HG03378 (cell line): ENCODE data around the gene BIK.
"Not testable (repeated sequence)": the region's sequence is repeated elsewhere in the genome, so short reads cannot be mapped to it uniquely, and the experiment has no call there.

Experiments used
- ATAC-seq: cut with Tn5 transposase; IDR thresholded peaks from one replicate; pipeline ENCODE4 v1.9.1; 2021; ENCODE audit warnings: mild to moderate bottlenecking, moderate library complexity; ENCODE audit not compliant: unreplicated experiment

Gene BIK

DNA sequence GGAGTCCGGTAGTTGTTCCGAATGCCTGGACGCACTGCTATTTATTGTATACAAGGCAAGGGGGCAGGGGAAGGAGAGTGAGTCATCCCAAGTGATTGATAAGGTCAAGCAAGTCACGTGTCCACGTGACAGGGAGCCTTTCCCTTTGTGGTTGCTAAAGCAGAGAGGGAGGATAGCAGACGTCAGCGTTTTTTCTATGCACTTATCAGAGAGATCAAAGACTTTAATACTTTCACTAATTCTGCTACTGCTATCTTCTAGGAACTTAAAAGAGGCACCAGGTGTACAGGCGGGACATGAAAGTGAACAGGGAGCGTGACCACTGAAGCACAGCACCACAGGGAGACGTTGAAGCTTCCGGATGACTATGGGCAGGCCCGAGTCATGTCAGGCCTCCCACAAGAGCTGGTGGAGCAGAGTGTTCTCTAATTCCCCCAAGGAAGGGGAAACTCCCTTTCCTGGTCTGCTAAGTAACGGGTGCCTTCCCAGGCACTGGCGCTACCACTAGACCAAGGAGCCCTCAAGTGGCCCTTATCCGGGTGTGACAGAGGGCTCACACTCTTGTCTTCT is 6.4 kb upstream of the BIK start:
- not testable (repeated sequence) for ATAC-seq

GRCh38 chr22:43104950-43105349 is 5.6 kb upstream of the BIK start:
- ATAC-seq, result not testable (repeated sequence)

DNA sequence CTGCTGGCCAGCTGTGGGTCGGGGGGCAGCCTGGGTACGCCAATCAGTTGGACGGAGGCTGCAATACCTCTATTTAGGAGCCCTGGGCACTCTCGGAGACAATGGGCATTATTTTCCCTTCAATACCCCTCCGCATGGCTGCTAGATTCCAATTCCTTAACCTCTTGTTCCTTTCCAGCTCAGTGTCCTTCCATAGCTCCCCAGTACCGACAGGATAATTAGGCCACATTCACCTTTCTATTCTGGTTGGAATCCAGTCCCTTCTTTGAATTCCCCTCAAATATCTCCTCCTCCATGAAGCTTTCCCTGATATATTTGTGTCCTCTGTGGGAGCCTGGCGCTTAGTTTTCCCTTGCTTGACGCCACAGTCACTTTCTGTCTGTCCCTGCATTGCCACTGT is 4.2 kb upstream of the BIK start:
- no peak for ATAC-seq

- no peak for ATAC-seq
Measured at GRCh38 chr22:43109511-43109910, 1.0 kb upstream of the BIK start.

DNA sequence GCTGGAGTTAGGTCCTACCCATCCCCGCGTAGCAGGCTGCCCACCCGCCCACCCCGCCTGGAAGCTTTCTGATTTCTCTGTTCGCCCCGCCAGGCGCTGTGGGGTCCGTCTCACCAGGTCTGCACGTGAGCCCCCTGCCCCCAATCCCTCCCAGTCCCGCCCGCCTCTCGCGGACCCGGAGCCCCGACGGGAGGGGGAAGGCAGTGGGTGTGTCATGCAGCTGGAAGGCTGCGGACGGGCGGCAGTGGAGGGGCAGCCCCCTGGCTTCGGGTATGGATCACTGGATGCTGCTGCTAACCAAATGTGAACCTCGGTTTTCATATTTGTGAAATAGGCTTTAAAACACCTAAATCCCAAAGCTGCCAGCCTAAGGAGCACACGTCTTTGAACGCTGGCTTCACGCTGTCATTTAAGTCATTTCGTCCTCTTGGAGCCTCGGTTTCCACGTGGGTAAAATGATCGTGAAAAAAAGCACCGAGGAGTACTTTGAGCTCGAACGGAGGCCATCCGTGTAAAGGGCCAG is 568 bp upstream of the BIK start:
- ATAC-seq, result no peak

DNA sequence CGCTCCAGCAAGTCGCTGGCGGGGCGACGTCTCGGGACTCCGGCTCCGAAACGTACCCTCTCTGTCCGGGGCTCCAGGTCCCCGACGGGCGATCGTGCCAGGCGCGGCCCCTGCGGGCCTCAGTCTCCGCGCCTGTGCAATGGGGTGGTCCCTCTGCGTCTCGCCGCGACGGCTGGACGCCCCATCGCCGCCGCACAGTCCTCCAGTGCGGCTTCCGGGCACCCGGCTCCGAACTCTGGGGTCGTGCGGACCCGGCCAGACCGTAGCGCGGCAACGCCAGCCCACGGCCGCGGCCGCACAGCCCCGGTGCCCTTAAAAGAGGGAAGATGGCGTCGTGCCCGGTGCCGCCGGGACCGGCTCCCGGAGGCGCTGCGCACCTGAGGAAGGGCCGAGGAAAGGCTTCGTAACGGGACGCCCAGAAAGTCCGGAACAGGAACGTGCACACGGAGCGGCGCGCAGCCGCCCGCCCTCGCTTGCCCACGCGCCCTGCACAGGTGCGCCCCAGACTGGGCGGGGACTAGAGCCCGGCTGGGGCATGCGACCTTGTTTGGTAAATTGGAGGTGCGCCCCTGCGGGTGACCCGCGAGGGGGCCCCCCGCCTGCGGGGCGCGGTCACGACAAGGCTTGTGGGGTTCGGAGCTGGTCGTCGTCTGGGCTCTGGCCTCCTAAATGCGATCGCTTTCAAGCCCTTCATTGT is 525 bp downstream of the BIK start:
- ATAC-seq, result no peak

DNA sequence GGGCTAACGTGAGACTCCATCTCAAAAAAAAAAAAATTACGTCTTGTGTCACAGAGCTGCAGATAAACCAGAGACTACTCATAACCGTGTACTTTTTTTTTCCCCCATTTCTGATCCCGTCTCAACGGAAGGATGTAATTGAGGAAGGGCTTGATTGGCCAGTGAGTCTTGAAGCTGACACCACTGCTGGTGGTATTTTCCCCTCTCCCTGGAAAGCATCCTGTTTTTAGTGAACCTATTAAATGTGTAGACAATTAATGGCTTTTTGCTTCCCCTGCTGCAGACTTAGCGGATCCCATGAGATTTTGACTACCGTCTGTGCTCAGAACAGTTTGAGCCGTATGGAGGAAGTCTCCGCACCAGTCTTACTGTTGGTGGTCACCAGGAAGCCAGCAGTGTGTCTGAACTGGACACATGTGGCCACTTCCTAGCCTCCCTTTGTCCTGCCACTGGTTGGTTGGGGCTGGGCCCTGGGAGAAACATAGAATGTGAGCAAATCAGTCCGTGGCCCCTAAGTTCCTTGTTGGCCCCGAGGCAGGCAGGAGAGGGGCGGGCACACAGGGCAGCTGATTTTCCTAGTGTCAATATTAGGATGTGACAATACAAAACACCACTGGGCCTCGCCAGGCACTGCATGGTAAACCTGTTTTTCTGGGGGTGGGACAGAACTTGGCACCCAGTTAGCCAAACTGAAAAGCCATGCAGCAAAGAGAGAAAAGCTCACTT is 3.1 kb downstream of the BIK start:
- no peak for ATAC-seq

DNA sequence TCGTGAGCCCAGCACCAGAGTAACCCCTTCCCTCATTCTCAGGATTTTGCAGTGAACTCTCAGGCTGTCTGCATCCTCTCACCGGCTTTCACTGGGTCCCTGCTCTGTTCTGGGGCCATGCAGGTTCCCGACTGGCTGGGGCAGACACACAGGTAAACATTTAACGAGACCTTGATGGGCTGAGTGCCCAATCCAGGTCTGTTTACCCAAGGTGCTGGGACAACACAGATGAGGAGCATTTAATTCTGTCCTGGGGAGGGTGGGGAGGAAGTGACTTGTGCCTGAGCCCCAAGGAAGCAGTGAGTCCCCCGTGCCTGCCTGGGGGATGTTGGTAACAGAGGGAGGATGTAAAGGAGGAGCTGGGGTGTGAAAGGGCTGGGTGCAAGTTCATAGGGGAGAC is 4.4 kb downstream of the BIK start:
- ATAC-seq, result no peak

- no peak for ATAC-seq
Measured at GRCh38 chr22:43116932-43117331, 6.4 kb downstream of the BIK start.

- no peak for ATAC-seq
Measured at GRCh38 chr22:43118024-43118849, 7.7 kb downstream of the BIK start.

GRCh38 chr22:43118953-43119458 is 8.5 kb downstream of the BIK start:
- ATAC-seq, result peak; percentile 68

DNA sequence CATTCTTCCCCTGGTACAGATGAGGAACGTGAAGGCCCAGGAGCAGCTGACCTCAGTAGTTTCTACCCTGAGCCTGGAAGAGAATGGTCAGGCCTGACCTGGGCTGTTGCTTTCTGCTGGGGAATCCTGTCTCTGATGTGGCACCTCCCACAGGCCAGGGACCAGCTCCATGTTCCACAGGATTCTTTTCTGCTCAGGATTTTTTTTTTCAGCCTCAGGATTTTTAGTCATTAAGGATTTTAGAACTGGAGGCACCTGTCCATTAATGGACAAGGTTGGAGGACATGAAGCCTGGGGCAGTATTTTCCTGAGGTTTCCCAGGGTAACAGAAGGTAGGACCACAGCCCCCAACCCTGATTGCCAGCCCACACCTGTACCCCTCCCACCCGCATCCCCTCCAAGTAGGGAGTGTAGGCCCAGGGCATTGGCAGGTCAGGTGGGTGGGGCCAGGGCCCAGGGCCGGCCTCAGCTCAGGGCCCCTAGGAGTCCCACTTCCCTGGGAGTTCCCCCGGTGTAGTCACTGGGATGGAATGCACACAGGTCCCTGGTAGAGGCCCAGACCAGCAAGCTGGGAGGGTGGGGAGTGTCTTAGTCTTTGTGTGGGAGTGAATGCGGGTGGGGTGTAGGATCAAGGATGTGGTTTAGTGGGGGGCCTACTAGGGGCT is 16.1 kb downstream of the BIK start:
- no peak for ATAC-seq

DNA sequence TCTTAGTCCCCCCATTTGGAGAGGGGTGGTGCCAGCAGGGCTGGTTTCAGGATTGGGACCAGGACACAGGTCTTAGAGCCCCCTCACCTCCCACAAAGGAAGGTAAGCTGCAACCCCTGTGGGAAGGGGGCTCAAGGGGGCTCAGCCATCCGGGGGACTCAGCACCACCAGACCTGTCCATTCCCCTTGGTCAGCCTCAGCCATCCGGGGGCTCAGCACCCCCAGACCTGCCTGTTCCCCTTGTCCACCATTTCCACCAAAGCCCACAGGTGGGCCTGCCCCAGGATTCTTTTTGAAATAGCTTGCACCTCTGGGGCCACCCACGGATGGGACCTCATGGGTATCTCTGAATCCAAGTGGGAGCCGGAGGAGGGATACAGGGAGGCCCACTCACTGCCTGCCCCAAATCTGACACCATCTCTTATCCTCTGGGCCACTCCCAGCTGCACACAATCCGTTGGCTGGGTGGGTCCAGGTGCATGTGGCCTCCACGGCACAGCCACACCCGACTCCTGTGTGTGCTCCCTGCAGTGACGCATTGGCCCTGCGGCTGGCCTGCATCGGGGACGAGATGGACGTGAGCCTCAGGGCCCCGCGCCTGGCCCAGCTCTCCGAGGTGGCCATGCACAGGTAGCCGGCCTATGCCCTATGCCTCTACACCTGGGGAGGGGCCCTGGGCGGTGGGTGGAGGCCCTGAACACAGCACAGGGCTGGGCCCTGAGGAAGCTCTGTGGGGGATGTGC is 16.8 kb downstream of the BIK start:
- no peak for ATAC-seq

GRCh38 chr22:43128116-43128515 is 17.6 kb downstream of the BIK start:
- no peak for ATAC-seq

GRCh38 chr22:43128928-43129424 is 18.4 kb downstream of the BIK start:
- ATAC-seq, result no peak

DNA sequence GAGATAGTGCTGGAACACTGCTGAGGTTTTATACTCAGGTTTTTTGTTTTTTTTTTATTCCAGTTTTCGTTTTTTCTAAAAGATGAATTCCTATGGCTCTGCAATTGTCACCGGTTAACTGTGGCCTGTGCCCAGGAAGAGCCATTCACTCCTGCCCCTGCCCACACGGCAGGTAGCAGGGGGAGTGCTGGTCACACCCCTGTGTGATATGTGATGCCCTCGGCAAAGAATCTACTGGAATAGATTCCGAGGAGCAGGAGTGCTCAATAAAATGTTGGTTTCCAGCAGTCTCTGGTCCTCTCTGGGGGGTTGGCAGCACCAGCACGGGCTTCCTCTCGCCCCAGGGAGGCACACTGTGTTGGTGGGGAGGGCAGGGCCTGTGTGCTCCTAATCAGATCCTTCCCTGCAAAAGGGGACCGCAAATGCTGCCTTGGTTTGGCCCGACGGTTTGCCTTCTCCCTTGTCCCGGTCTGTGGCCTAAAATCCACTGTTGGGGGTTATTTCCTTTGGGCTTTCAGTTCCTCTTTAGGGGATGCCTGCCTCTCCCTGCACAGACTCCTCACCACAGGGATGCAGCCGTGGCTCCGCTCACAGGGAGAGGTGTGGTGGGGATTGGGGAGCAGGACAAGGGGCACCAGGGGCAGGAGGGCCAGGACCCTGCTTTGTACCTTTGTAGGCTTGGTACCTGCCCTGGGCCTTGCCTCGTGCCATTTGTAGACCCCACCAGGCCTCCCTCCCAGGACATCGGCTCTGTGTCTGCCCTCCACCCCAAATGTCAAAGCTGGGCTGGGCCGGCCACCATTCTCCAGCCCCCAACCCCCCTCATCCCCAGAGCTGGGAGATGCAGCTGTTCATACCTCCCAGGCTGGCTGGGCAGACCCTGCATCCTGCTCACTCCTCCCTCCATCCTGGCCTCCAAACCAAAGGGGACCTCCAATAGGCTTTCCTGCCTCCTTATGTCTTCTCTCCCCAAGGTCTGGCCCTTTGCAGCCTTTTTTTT is 19.2 kb downstream of the BIK start:
- ATAC-seq, result no peak

- no peak for ATAC-seq
Measured at GRCh38 chr22:43131773-43132501, 21.4 kb downstream of the BIK start.

DNA sequence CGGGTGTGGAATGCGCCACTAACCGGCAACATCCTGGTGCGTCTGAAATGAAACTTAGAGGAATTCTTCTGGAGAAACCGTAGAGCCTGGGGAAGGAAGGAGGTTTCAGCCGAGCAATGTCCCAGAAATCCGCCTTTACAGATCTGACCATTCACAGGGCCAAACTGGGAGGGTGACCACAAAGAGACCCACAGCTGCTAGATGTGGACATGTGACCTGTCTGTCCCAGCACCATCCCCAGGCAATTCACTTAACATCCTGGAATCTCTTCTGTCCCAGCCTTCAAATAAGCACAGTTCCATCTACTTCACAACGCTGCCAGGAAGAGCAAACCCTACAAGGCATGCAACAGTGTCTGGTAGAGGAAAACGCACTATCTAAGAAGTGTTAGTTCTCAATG is 22.9 kb downstream of the BIK start:
- ATAC-seq, result no peak
